ENCODE measurements around the gene PSD.

Gene PSD

DNA sequence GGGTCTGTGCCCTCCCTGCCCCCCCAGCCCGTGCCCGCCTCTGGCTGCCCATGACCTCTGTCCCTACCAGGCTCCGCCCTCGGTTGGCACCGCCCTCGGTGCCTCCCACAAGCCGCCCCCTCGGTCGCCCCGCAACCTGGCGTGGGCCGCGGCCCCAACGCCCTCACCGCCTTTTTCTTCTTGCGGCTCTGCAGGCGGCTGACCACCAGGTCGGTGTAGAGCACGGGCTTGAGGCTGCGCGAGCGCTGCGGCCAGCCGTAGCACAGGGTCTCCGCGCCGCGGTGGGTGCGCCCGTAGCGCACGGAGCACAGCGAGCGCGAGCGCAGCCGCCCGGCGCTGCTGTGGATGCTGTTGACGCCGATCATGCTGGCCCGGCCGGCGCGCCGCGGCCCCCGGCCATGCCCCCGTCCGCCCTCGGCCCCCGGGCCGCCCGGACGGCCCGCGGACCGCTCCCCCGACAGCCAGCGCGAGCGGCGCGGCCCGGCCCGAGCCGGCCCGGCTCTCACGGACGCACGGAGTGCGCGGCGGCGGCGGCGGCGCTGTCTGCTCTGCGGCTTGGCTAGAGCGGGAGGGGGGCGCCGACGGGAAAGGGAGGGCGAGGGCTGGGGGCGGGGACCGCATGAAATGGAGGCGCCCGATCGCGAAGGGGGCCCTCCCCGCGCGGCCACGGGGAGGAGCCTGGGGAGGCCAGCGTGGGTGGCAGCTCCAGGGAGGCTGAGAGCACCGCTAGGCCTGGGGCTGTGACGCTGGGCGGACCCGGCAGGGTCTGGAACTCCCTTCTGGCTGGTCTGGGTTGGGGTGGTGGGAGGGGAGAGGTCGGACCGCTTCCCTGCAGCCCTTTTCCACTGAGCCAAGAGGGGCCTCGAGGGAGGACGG lies 9.6 kb downstream of the PSD start:
- ChIA-PET CTCF (interaction anchor here (0.6 to 4.5 kb wide), 3 partner anchors 7 to 13 kb away, joined by 3 to 28 read pairs (median 4); partner anchors contain the start of gene NFKB2), POLR2A (interaction anchor here (1.0 to 1.3 kb wide), 2 partner anchors 10 to 12 kb away, joined by 3 to 4 read pairs; no protein-coding TSS in a partner anchor)
- Histone ChIP-seq H3K9me3 (ENCODE audit: control insufficient read depth, insufficient read depth, low read depth, low read length) (no peaks in the 10 kb centered on the region), H3K4me1 (ENCODE audit: control insufficient read depth, insufficient read depth, low read length) (no peaks in the 10 kb centered on the region; the same call in 1 of the 2 replicates), H3K27ac (ENCODE audit: extremely low read depth, low read depth, low read length) (no peak overlapping the region), H3K36me3 (ENCODE audit: control insufficient read depth in 2 of 2, insufficient read depth in 1 of 2, low read length in 2 of 2) (no peaks in the 10 kb centered on the region), H3K4me3 (ENCODE audit: low read depth, low read length) (peak overlapping the region; percentile 28)
- TF ChIP-seq, protein P1, sequence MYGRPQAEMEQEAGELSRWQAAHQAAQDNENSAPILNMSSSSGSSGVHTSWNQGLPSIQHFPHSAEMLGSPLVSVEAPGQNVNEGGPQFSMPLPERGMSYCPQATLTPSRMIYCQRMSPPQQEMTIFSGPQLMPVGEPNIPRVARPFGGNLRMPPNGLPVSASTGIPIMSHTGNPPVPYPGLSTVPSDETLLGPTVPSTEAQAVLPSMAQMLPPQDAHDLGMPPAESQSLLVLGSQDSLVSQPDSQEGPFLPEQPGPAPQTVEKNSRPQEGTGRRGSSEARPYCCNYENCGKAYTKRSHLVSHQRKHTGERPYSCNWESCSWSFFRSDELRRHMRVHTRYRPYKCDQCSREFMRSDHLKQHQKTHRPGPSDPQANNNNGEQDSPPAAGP (tag by site-specific recombination; IDR thresholded peaks at IDR 0.05) = 0 out of 2 replicates have a peak, but pooled peaks have one; percentile 14
- TF ChIP-seq, protein P2, sequence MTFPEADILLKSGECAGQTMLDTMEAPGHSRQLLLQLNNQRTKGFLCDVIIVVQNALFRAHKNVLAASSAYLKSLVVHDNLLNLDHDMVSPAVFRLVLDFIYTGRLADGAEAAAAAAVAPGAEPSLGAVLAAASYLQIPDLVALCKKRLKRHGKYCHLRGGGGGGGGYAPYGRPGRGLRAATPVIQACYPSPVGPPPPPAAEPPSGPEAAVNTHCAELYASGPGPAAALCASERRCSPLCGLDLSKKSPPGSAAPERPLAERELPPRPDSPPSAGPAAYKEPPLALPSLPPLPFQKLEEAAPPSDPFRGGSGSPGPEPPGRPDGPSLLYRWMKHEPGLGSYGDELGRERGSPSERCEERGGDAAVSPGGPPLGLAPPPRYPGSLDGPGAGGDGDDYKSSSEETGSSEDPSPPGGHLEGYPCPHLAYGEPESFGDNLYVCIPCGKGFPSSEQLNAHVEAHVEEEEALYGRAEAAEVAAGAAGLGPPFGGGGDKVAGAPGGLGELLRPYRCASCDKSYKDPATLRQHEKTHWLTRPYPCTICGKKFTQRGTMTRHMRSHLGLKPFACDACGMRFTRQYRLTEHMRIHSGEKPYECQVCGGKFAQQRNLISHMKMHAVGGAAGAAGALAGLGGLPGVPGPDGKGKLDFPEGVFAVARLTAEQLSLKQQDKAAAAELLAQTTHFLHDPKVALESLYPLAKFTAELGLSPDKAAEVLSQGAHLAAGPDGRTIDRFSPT (tag by site-specific recombination; IDR thresholded peaks at IDR 0.05) = peak; percentile 85
- TF ChIP-seq, protein P3, sequence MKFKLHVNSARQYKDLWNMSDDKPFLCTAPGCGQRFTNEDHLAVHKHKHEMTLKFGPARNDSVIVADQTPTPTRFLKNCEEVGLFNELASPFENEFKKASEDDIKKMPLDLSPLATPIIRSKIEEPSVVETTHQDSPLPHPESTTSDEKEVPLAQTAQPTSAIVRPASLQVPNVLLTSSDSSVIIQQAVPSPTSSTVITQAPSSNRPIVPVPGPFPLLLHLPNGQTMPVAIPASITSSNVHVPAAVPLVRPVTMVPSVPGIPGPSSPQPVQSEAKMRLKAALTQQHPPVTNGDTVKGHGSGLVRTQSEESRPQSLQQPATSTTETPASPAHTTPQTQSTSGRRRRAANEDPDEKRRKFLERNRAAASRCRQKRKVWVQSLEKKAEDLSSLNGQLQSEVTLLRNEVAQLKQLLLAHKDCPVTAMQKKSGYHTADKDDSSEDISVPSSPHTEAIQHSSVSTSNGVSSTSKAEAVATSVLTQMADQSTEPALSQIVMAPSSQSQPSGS (tag by site-specific recombination; IDR thresholded peaks at IDR 0.05; ENCODE audit: low read depth) = no peak
- TF ChIP-seq SP3 (tag by site-specific recombination; IDR thresholded peaks at IDR 0.05) (peak; percentile 94), ZNF600 (tag by site-specific recombination; IDR thresholded peaks at IDR 0.05) (peak; percentile 93), ZIC2 (tag by site-specific recombination; IDR thresholded peaks at IDR 0.05) (peak; percentile 78), ZNF169 (tag by site-specific recombination; IDR thresholded peaks at IDR 0.05) (no peak), ZBTB8A (tag by site-specific recombination; IDR thresholded peaks at IDR 0.05) (peak; percentile 43; the same call in 1 of the 2 replicates), SP2 (tag by site-specific recombination; IDR thresholded peaks at IDR 0.05) (peak; percentile 70), GLI4 (tag by site-specific recombination; IDR thresholded peaks at IDR 0.05) (no peak), KLF16 (tag by site-specific recombination; IDR thresholded peaks at IDR 0.05) (no peak), ZNF544 (tag by site-specific recombination; IDR thresholded peaks at IDR 0.05) (no peak), ZNF248 (tag by site-specific recombination; IDR thresholded peaks at IDR 0.05) (no peak), ZNF776 (tag by site-specific recombination; IDR thresholded peaks at IDR 0.05; ENCODE audit: borderline replicate concordance) (no peak), ZNF311 (tag by site-specific recombination; IDR thresholded peaks at IDR 0.05; ENCODE audit: borderline replicate concordance) (no peak), ZNF473 (tag by site-specific recombination; IDR thresholded peaks at IDR 0.05) (no peak), ZNF155 (tag by site-specific recombination; IDR thresholded peaks at IDR 0.05) (no peak), SP7 (tag by site-specific recombination; IDR thresholded peaks at IDR 0.05) (no peak)
- TF ChIP-seq, protein P4, sequence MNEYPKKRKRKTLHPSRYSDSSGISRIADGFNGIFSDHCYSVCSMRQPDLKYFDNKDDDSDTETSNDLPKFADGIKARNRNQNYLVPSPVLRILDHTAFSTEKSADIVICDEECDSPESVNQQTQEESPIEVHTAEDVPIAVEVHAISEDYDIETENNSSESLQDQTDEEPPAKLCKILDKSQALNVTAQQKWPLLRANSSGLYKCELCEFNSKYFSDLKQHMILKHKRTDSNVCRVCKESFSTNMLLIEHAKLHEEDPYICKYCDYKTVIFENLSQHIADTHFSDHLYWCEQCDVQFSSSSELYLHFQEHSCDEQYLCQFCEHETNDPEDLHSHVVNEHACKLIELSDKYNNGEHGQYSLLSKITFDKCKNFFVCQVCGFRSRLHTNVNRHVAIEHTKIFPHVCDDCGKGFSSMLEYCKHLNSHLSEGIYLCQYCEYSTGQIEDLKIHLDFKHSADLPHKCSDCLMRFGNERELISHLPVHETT (tag by site-specific recombination; IDR thresholded peaks at IDR 0.05) = no peak
- TF ChIP-seq, protein P5, sequence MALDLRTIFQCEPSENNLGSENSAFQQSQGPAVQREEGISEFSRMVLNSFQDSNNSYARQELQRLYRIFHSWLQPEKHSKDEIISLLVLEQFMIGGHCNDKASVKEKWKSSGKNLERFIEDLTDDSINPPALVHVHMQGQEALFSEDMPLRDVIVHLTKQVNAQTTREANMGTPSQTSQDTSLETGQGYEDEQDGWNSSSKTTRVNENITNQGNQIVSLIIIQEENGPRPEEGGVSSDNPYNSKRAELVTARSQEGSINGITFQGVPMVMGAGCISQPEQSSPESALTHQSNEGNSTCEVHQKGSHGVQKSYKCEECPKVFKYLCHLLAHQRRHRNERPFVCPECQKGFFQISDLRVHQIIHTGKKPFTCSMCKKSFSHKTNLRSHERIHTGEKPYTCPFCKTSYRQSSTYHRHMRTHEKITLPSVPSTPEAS (tag by site-specific recombination; IDR thresholded peaks at IDR 0.05) = no peak
- TF ChIP-seq, protein P6, sequence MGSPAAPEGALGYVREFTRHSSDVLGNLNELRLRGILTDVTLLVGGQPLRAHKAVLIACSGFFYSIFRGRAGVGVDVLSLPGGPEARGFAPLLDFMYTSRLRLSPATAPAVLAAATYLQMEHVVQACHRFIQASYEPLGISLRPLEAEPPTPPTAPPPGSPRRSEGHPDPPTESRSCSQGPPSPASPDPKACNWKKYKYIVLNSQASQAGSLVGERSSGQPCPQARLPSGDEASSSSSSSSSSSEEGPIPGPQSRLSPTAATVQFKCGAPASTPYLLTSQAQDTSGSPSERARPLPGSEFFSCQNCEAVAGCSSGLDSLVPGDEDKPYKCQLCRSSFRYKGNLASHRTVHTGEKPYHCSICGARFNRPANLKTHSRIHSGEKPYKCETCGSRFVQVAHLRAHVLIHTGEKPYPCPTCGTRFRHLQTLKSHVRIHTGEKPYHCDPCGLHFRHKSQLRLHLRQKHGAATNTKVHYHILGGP (tag by site-specific recombination; IDR thresholded peaks at IDR 0.05) = no peak
- TF ChIP-seq, protein P7, sequence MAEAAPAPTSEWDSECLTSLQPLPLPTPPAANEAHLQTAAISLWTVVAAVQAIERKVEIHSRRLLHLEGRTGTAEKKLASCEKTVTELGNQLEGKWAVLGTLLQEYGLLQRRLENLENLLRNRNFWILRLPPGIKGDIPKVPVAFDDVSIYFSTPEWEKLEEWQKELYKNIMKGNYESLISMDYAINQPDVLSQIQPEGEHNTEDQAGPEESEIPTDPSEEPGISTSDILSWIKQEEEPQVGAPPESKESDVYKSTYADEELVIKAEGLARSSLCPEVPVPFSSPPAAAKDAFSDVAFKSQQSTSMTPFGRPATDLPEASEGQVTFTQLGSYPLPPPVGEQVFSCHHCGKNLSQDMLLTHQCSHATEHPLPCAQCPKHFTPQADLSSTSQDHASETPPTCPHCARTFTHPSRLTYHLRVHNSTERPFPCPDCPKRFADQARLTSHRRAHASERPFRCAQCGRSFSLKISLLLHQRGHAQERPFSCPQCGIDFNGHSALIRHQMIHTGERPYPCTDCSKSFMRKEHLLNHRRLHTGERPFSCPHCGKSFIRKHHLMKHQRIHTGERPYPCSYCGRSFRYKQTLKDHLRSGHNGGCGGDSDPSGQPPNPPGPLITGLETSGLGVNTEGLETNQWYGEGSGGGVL (tag by site-specific recombination; IDR thresholded peaks at IDR 0.05) = peak; percentile 59

Data from HEK293 (cell line).